H1 (cell line): ENCODE measurements around the gene IL36G. TPM values are rescaled to one million over a fixed set of nuclear protein-coding genes. Genes with fewer than 3 reads are reported as not detected.

Experiments
- CTCF ChIA-PET: fragments of 300-600 bp; sonication (Branson Sonifier 250); formaldehyde crosslinking; loops from one replicate; lab custom pipeline; 2021; ENCODE audit not compliant: partially characterized antibody; lab: Charles Lee
- POLR2A ChIA-PET: fragments of 300-600 bp; sonication (Branson Sonifier 250); formaldehyde crosslinking; loops from one replicate; lab custom pipeline; 2021; ENCODE audit warnings: inconsistent platforms; ENCODE audit not compliant: partially characterized antibody; lab: Charles Lee
- DNase-seq, 2 experiments: peaks; one replicate each; pipeline versions ENCODE4 v3.0.0 to v3.0.0-alpha.2; 2010 to 2022; ENCODE audit warnings: low spot score in 2 of 2, low read depth in 1 of 2, mixed read lengths in 1 of 2
- FAIRE-seq: peaks from 2 replicates; lab custom pipeline; 2011; peaks lifted over from hg19 to GRCh38; lab: Jason Lieb, UNC
- H2AFZ ChIP-seq: 2 replicates; pipeline ENCODE4 v1.8.1; 2012; ENCODE audit warnings: low read length, inconsistent platforms
- H2AK5ac ChIP-seq: 2 replicates; pipeline ENCODE4 v1.6.1; 2013; ENCODE audit warnings: low read depth, low read length
- H2BK120ac ChIP-seq: replicated peaks from 2 replicates; pipeline ENCODE3; 2013; ENCODE audit warnings: low read depth, low read length, inconsistent platforms
- H2BK12ac ChIP-seq: 2 replicates; pipeline ENCODE4 v1.6.1; 2013; ENCODE audit warnings: low read depth, low read length
- H2BK15ac ChIP-seq: 2 replicates; pipeline ENCODE4 v1.6.1; 2013; ENCODE audit warnings: low read length
- H2BK20ac ChIP-seq: 2 replicates; pipeline ENCODE4 v1.6.1; 2013; ENCODE audit warnings: low read length
- H2BK5ac ChIP-seq: 2 replicates; pipeline ENCODE4 v1.6.1; 2013; ENCODE audit warnings: low read depth, low read length
- H3K14ac ChIP-seq: 2 replicates; pipeline ENCODE4 v1.6.1; 2013; ENCODE audit warnings: inconsistent platforms; ENCODE audit not compliant: insufficient read length
- H3K18ac ChIP-seq: 2 replicates; pipeline ENCODE4 v1.6.1; 2013; ENCODE audit warnings: low read length; ENCODE audit errors: extremely low read depth
- H3K23ac ChIP-seq: 2 replicates; pipeline ENCODE4 v1.6.1; 2013; ENCODE audit warnings: inconsistent platforms; ENCODE audit not compliant: insufficient read length
- H3K23me2 ChIP-seq: 2 replicates; pipeline ENCODE4 v1.6.1; 2013; ENCODE audit warnings: low read depth, low read length
- H3K27ac ChIP-seq: 2 replicates; pipeline ENCODE4 v1.6.1; 2011; ENCODE audit warnings: low read depth, low read length, inconsistent platforms
- H3K27me3 ChIP-seq, 4 experiments: replicated peaks in 1 of 4; 1 replicate in 1 of 4; 2 replicates in 3 of 4; pipeline versions ENCODE4 v1.6.1 to v1.8.1; 2011 to 2013; ENCODE audit warnings: low read length in 3 of 4, mild to moderate bottlenecking in 3 of 4, inconsistent platforms in 2 of 4, mixed read lengths in 2 of 4, moderate library complexity in 1 of 4; ENCODE audit not compliant: control insufficient read depth in 3 of 4, insufficient read depth in 3 of 4; ENCODE audit errors: extremely low read depth in 1 of 4
- H3K36me3 ChIP-seq, 4 experiments: 2 replicates each; pipeline versions ENCODE4 v1.6.1 to v1.8.1; 2011 to 2013; ENCODE audit warnings: mild to moderate bottlenecking in 4 of 4, low read length in 3 of 4, moderate library complexity in 2 of 4, control low read depth in 1 of 4, inconsistent platforms in 1 of 4; ENCODE audit not compliant: insufficient read depth in 4 of 4, control insufficient read depth in 2 of 4
- H3K4ac ChIP-seq: replicated peaks from 2 replicates; pipeline ENCODE3; 2013; ENCODE audit warnings: low read length, low read depth, mixed read lengths, inconsistent platforms; ENCODE audit not compliant: insufficient read length
- H3K4me1 ChIP-seq, 4 experiments: replicated peaks in 1 of 4; 1 replicate in 1 of 4; 2 replicates in 3 of 4; pipeline versions ENCODE4 v1.6.1 to v1.8.1; 2011 to 2013; ENCODE audit warnings: low read length in 3 of 4, inconsistent platforms in 2 of 4, mixed read lengths in 1 of 4; ENCODE audit not compliant: insufficient read depth in 4 of 4, control insufficient read depth in 3 of 4
- H3K4me2 ChIP-seq, 2 experiments: 2 replicates each; pipeline versions ENCODE4 v1.6.1 to v1.8.1; 2011 to 2013; ENCODE audit warnings: low read depth in 2 of 2, low read length in 2 of 2, control low read depth in 1 of 2, inconsistent platforms in 1 of 2, mild to moderate bottlenecking in 1 of 2; ENCODE audit not compliant: insufficient read depth in 1 of 2
- H3K4me3 ChIP-seq, 4 experiments: fragments of 200-600, 300-600 bp in 1 of 4; sonication (generic), shearing (Covaris generic), sonication (Bioruptor Twin) in 1 of 4; 2 replicates each; pipeline versions ENCODE4 v1.5.1 to v1.8.1; 2011 to 2016; ENCODE audit warnings: low read length in 4 of 4, low read depth in 3 of 4, control low read depth in 2 of 4, inconsistent platforms in 2 of 4, mild to moderate bottlenecking in 2 of 4, mixed read lengths in 1 of 4, moderate library complexity in 1 of 4; ENCODE audit not compliant: insufficient read depth in 2 of 4; ENCODE audit errors: extremely low read depth in 1 of 4
- H3K56ac ChIP-seq: replicated peaks from 2 replicates; pipeline ENCODE3; 2013; ENCODE audit warnings: low read depth, mild to moderate bottlenecking, mixed read lengths, low read length, inconsistent platforms; ENCODE audit not compliant: insufficient read length
- H3K79me1 ChIP-seq: 2 replicates; pipeline ENCODE4 v1.6.1; 2013; ENCODE audit warnings: low read depth, low read length, control low read depth
- H3K79me2 ChIP-seq, 2 experiments: 2 replicates each; pipeline versions ENCODE4 v1.6.1 to v1.8.1; 2012 to 2013; ENCODE audit warnings: low read length in 2 of 2, mild to moderate bottlenecking in 2 of 2, inconsistent platforms in 1 of 2; ENCODE audit not compliant: insufficient read depth in 2 of 2, control insufficient read depth in 1 of 2
- H3K9ac ChIP-seq, 4 experiments: replicated peaks in 1 of 4; 1 replicate in 1 of 4; 2 replicates in 3 of 4; pipeline versions ENCODE4 v1.6.1 to v1.8.1; 2011 to 2013; ENCODE audit warnings: low read depth in 3 of 4, low read length in 3 of 4, control low read depth in 2 of 4, mild to moderate bottlenecking in 2 of 4, moderate library complexity in 2 of 4, inconsistent platforms in 1 of 4; ENCODE audit errors: extremely low read depth in 1 of 4
- H3K9me3 ChIP-seq, 2 experiments: 2 replicates each; pipeline versions ENCODE4 v1.6.1 to v1.8.1; 2012 to 2013; ENCODE audit warnings: mild to moderate bottlenecking in 2 of 2, moderate library complexity in 2 of 2, control low read depth in 1 of 2, inconsistent platforms in 1 of 2, low read depth in 1 of 2, low read length in 1 of 2, mixed read lengths in 1 of 2; ENCODE audit not compliant: insufficient read depth in 2 of 2
- H4K20me1 ChIP-seq, 2 experiments: replicated peaks in 1 of 2; 2 replicates each; pipeline versions ENCODE3 to v1.8.1; 2011 to 2013; ENCODE audit warnings: inconsistent platforms in 2 of 2, low read length in 2 of 2, mild to moderate bottlenecking in 1 of 2; ENCODE audit not compliant: insufficient read depth in 2 of 2, control insufficient read depth in 1 of 2
- H4K5ac ChIP-seq: 2 replicates; pipeline ENCODE4 v1.6.1; 2013; ENCODE audit warnings: low read length, low read depth, mixed read lengths, inconsistent platforms; ENCODE audit not compliant: insufficient read length
- H4K8ac ChIP-seq: 2 replicates; pipeline ENCODE4 v1.8.0; 2013; ENCODE audit warnings: mild to moderate bottlenecking, moderate library complexity, low read length, inconsistent platforms; ENCODE audit not compliant: insufficient read depth; ENCODE audit errors: extremely low read depth
- H4K91ac ChIP-seq: replicated peaks from 2 replicates; pipeline ENCODE3; 2013; ENCODE audit warnings: low read length, mixed read lengths, inconsistent platforms; ENCODE audit not compliant: insufficient read length
- BACH1 ChIP-seq: IDR thresholded peaks from 2 replicates; pipeline ENCODE4 v1.6.1; 2012; ENCODE audit warnings: low read length, improper control_type of control experiment
- BCL11A ChIP-seq, 2 experiments: IDR thresholded peaks; one replicate each; pipeline ENCODE4 v1.6.1; 2011; ENCODE audit warnings: low read depth in 2 of 2, low read length in 2 of 2, mild to moderate bottlenecking in 2 of 2
- CTBP2 ChIP-seq: IDR thresholded peaks from 2 replicates; pipeline ENCODE4 v1.7.0; 2011; ENCODE audit warnings: borderline replicate concordance, mild to moderate bottlenecking, moderate library complexity, mixed read lengths, low read length; ENCODE audit not compliant: insufficient read depth, insufficient read length
- EZH2 ChIP-seq: fragments of 200-600 bp; sonication (generic); IDR thresholded peaks from 2 replicates; pipeline ENCODE4 v1.7.1; 2012; ENCODE audit warnings: low read depth, mild to moderate bottlenecking, moderate library complexity, low read length, inconsistent platforms; ENCODE audit not compliant: severe bottlenecking
- FOSL1 ChIP-seq: IDR thresholded peaks from 2 replicates; pipeline ENCODE4 v1.6.1; 2011; ENCODE audit warnings: mild to moderate bottlenecking, low read depth, low read length, moderate library complexity; ENCODE audit not compliant: insufficient read depth
- PHF8 ChIP-seq: fragments of 200-600 bp; sonication (generic); conservative IDR thresholded peaks from 2 replicates; pipeline ENCODE4 v1.7.1; 2012; ENCODE audit warnings: low read depth, mild to moderate bottlenecking, inconsistent platforms, low read length, moderate library complexity
- POLR2A ChIP-seq, 2 experiments: IDR thresholded peaks; 1 replicate in 1 of 2; 2 replicates in 1 of 2; pipeline ENCODE4 v1.6.1; 2011; ENCODE audit warnings: low read depth in 2 of 2, low read length in 2 of 2, mild to moderate bottlenecking in 2 of 2; ENCODE audit errors: control extremely low read depth in 1 of 2
- RBBP5 ChIP-seq: IDR thresholded peaks from 2 replicates; pipeline ENCODE4 v1.7.1; 2012; ENCODE audit warnings: low read depth, mild to moderate bottlenecking, inconsistent platforms, low read length, moderate library complexity, borderline replicate concordance
- RXRA ChIP-seq: IDR thresholded peaks from 2 replicates; pipeline ENCODE4 v1.6.1; 2011; ENCODE audit warnings: low read depth, mild to moderate bottlenecking, low read length, moderate library complexity; ENCODE audit not compliant: insufficient read depth
- TAF1 ChIP-seq: IDR thresholded peaks from 2 replicates; pipeline ENCODE4 v1.6.1; 2011; ENCODE audit warnings: mild to moderate bottlenecking, low read depth, low read length
- YY1 ChIP-seq: IDR thresholded peaks from 2 replicates; pipeline ENCODE4 v1.6.1; 2011; ENCODE audit warnings: low read depth, mild to moderate bottlenecking, low read length
- WGBS, 2 experiments: shearing (Covaris generic) in 1 of 2; methylation state at CpG; one replicate each; pipeline versions ENCODE4 v1.1.6 to v1.1.7; 2013 to 2015; ENCODE audit warnings: low lambda C conversion rate in 2 of 2, mixed read lengths in 2 of 2, inconsistent platforms in 1 of 2, low coverage in 1 of 2, missing lambda C conversion rate in 1 of 2; ENCODE audit not compliant: insufficient replicate concordance in 2 of 2, insufficient coverage in 1 of 2, insufficient read length in 1 of 2; ENCODE audit errors: extremely low coverage in 1 of 2, missing lambda C conversion rate in 1 of 2; 5-methylcytosine and 5-hydroxymethylcytosine counted together
- polyA plus RNA-seq, 7 experiments: library from polyadenylated mRNA; depleted of rRNA in 3 of 7; stranded (reverse) in 5 of 7; unstranded in 2 of 7; fragments of >200 nt in 5 of 7; fragments of 200-250 nt in 2 of 7; gene quantifications; 1 replicate in 5 of 7; 2 replicates in 1 of 7; 4 replicates in 1 of 7; pipeline versions ENCODE4 v1.2.1 to v1.2.3, GENCODE V29; 2011 to 2013; ENCODE audit warnings: missing spikeins in 2 of 7, mixed read lengths in 2 of 7
- total RNA-seq: library from RNA; stranded (reverse); fragmentation: NEBNext Ultra II Directional; extraction: Animal tissue kit (Norgen Biotek cat#: 25700); gene quantifications from 2 replicates; pipeline ENCODE4 v1.2.1, GENCODE V29; 2021
- TF ChIP-seq, protein P1 (sequence below): IDR thresholded peaks from 2 replicates; pipeline ENCODE4 v1.6.1; 2011; ENCODE audit warnings: low read depth, mild to moderate bottlenecking, low read length; ENCODE audit not compliant: insufficient read depth
- TF ChIP-seq, protein P2 (sequence below): IDR thresholded peaks from 2 replicates; pipeline ENCODE4 v1.6.1; 2012; ENCODE audit warnings: inconsistent platforms

IL36G gene
- total and polyA plus RNA-seq, 2 of the 8 experiments (the other 6 are each of a cell fraction or from before 2014, with no cell fraction given) = 0.39 TPM; not detected in 1

DNA sequence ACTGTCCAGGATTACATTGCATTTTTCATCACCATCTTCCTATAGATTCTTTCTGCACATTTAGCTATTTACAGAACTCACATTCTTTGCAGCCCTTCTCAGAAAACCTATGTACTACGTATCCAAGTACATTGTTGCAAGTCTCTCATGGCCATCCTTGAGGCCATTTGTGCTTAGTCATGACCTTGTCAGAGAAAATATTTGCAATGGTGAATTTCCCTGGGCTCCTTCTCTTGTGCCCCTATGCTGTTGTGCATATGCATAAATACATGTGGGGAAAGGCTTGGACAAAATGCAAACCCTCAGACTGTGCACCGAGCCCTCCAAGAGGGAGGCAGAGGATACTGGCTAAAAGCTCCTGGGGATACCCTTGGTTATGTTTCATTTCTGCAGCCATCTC lies 47.0 kb downstream of the IL36G start:
- H3K56ac ChIP-seq = no peak overlapping the region
- H3K4me1 ChIP-seq = peaks cover 0 to 6% (median 3%) of the 10 kb centered on the region in 4 experiments; a peak in 3 of 7 replicates
- H3K9me3 ChIP-seq = no peaks in the 10 kb centered on the region; a peak in 1 of 4 replicates
- H3K4ac ChIP-seq = no peak overlapping the region
- no peaks in the 10 kb centered on the region for H3K27me3 ChIP-seq
- H2BK120ac ChIP-seq = no peak overlapping the region
- H4K8ac ChIP-seq = no peak overlapping the region
- no peak overlapping the region for H2AK5ac ChIP-seq
- H3K18ac ChIP-seq = no peak overlapping the region
- no peak overlapping the region for H2BK15ac ChIP-seq
- H3K36me3 ChIP-seq = no peaks in the 10 kb centered on the region
- 82% methylated on average over 2 of the region's 2 CpGs; no CpG with 5 or more reads in 1 of the 2 experiments for WGBS, 2 experiments
- H4K5ac ChIP-seq = no peak overlapping the region
- H3K27ac ChIP-seq = no peak overlapping the region
- no peak overlapping the region for H2BK5ac ChIP-seq
- no peak overlapping the region for H4K91ac ChIP-seq
- no peaks in the 10 kb centered on the region for H3K79me2 ChIP-seq
- CTCF ChIA-PET = interaction anchor here (1.9 kb wide), 1 partner anchor 55 kb away, joined by 5 read pairs; no protein-coding TSS in a partner anchor
- no peaks in the 10 kb centered on the region for H3K79me1 ChIP-seq
- H3K4me3 ChIP-seq = no peak overlapping the region
- no peaks in the 10 kb centered on the region for H3K23me2 ChIP-seq
- no peak overlapping the region for H3K23ac ChIP-seq
- no peak overlapping the region for H2BK12ac ChIP-seq
- no peak overlapping the region for H3K14ac ChIP-seq
- FAIRE-seq (no peak), DNase-seq (no peak)
- H3K9ac ChIP-seq = no peak overlapping the region
- H2AFZ ChIP-seq = no peak overlapping the region
- POLR2A ChIA-PET = no interaction called here
- no peak overlapping the region for H2BK20ac ChIP-seq
- no peaks in the 10 kb centered on the region for H4K20me1 ChIP-seq
- H3K4me2 ChIP-seq = no peak overlapping the region
- no peak for TF ChIP-seq FOSL1
- TF ChIP-seq TAF1 = no peak
- TF ChIP-seq POLR2A (IDR thresholded peaks at IDR 0.05; ENCODE audit: control extremely low read depth in 1 of 2, low read depth in 2 of 2, low read length in 2 of 2) = no peak
- TF ChIP-seq, protein P1, sequence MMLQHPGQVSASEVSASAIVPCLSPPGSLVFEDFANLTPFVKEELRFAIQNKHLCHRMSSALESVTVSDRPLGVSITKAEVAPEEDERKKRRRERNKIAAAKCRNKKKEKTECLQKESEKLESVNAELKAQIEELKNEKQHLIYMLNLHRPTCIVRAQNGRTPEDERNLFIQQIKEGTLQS = no peak
- TF ChIP-seq EZH2 = no peak
- TF ChIP-seq YY1 = no peak
- TF ChIP-seq, protein P2, sequence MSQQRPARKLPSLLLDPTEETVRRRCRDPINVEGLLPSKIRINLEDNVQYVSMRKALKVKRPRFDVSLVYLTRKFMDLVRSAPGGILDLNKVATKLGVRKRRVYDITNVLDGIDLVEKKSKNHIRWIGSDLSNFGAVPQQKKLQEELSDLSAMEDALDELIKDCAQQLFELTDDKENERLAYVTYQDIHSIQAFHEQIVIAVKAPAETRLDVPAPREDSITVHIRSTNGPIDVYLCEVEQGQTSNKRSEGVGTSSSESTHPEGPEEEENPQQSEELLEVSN = no peak
- no peak for TF ChIP-seq BCL11A (IDR thresholded peaks at IDR 0.05; ENCODE audit: low read depth in 2 of 2, low read length in 2 of 2)
- no peak for TF ChIP-seq RXRA
- TF ChIP-seq CTBP2 = no peak
- TF ChIP-seq BACH1 = no peak
- no peak for TF ChIP-seq PHF8
- TF ChIP-seq RBBP5 = no peak
